GM12872 (cell line): ENCODE measurements around the gene BMP10.

ENCODE experiments used
- TF ChIP-seq, protein P1 (sequence below): IDR thresholded peaks from 3 replicates; pipeline ENCODE4 v1.5.1; 2011; ENCODE audit warnings: low read depth, mild to moderate bottlenecking, low read length, moderate library complexity; ENCODE audit not compliant: insufficient read depth

BMP10 gene

DNA sequence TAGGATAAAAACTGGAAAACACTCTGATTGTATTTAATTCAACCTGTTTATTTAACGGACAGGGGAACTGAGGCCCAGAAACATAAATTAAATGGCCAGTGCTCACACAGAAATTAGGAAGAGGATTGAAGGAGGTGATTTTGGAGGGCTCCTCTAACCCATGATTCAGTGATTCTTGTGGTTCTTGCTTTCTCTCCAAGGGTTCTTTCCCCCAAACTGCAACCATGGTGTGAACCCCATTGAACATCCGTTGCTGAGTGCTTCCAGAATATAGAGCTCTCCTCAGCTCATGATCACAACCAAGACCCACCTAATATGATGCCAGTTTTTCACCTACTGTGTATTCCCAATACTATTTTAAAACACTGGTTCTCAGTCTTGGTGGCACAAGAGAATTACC, 41.4 kb downstream of the BMP10 start:
- TF ChIP-seq, protein P1, sequence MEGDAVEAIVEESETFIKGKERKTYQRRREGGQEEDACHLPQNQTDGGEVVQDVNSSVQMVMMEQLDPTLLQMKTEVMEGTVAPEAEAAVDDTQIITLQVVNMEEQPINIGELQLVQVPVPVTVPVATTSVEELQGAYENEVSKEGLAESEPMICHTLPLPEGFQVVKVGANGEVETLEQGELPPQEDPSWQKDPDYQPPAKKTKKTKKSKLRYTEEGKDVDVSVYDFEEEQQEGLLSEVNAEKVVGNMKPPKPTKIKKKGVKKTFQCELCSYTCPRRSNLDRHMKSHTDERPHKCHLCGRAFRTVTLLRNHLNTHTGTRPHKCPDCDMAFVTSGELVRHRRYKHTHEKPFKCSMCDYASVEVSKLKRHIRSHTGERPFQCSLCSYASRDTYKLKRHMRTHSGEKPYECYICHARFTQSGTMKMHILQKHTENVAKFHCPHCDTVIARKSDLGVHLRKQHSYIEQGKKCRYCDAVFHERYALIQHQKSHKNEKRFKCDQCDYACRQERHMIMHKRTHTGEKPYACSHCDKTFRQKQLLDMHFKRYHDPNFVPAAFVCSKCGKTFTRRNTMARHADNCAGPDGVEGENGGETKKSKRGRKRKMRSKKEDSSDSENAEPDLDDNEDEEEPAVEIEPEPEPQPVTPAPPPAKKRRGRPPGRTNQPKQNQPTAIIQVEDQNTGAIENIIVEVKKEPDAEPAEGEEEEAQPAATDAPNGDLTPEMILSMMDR = no peak

DNA sequence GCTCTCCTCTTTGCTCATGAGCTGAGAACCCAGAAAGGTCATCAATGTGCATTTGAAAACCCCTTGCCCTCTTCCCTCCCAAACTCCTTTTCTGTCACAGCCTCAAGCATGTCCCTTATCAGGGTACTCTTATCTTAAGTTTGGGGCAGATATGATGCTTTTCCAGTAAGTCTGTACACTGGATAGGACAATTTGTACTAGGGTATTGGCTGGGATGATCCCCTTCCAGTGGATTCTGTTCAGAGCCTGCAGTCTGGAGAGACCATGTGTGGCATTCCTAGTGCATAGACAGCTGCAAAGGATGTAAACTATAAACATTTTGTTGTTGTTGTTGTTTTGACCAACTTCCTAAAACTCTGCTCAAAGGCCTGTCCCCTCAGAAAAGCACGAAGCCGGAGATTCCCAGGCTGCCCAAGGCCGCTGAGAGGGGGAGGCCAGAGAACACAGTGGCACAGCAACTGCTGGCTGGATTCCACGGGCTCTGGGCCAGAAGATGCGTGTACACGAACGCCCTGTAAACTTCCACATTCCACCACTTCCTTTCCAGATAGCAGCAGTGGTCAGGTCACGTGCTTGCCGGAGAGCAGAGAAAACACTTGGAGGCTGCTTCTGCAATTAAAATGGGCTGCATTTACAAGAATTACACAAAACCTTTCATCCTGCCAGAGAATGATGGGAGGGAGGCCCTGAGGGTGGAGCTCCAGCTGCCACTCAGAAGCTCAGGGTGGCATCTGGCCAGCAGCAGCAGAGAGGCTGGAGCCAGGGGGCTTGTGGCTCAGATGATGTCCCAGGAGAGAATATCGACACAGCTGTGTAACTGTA, 42.1 kb downstream of the BMP10 start:
- TF ChIP-seq, protein P1 = no peak

DNA sequence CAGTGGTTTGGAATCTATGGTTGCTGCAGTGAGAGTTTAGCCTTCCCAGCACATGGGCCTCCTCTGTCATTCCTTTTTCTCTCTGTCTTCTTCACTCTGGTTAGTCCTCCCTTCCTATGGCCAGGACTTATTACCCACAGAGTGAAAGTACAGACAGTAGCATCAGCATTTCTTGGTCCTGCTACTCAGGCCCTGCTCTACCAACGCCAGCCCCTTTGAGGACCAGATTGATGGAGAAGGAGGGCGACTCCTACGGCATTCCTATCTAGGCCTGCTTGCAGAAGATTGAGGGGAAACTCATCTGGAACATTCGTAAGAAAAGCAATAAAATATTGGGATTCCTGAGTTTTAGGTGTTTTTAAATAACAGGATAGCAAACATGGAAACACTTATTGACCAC, 43.5 kb downstream of the BMP10 start:
- TF ChIP-seq, protein P1 = no peak

DNA sequence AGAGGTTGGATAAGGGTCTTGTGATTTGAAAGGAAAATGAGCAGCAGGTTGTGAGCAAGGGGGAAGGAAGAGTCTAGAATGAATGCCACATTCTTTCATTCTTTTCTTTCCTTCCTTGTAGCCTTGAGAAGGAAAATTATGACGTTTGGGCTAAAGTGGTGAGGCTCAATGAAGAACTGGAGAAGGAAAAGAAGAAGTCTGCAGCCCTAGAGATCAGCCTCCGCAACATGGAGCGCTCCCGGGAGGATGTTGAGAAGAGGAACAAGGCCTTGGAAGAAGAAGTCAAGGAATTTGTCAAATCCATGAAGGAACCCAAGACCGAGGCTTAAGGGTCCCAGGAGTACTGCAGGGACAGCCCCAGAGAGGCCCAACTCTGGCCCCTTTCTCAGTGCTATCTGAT, 45.3 kb downstream of the BMP10 start:
- TF ChIP-seq, protein P1 = no peak

DNA sequence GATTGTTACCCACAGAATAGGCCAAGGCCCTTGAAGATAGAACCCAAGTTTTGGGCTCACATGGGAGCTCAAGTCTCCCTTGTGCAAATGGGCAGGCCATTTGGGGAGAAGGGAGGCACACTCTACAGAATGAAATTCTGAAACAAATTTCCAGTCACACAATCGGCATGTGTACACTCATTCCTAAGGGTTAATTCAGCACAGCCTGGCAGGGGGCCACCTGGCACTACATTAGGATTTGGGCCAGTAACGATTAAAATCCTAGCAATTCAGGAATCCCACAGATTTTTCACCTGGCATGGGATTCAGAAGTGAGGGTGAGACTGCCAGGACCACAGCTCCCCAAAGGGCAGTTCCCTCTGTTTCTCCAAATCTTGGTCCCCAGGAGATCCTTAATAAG, 46.4 kb downstream of the BMP10 start:
- TF ChIP-seq, protein P1 = no peak

DNA sequence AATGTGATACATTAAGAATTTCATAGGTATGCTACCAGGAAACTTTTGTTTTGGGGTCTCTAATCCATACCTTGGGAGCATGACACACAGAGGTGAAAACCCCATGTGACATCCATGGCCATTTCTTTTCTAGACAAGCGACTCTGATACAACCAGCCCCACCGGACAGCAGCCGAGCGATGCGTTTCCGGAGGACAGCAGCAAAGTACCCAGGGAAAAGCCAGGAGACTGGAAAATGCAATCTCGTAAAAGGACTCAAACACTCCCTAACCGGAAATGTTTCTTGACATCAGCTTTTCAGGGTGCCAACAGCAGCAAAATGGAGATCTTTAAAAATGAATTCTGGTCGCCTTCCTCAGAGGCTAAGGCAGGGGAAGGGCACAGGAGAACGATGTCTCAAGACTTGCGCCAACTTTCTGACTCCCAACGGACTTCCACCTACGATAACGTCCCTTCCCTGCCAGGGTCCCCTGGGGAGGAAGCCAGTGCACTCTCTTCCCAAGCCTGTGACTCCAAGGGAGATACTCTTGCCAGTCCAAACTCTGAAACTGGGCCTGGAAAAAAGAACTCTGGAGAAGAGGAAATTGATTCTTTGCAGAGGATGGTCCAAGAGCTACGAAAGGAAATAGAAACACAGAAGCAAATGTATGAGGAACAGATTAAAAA, 48.9 kb downstream of the BMP10 start:
- TF ChIP-seq, protein P1 = no peak

DNA sequence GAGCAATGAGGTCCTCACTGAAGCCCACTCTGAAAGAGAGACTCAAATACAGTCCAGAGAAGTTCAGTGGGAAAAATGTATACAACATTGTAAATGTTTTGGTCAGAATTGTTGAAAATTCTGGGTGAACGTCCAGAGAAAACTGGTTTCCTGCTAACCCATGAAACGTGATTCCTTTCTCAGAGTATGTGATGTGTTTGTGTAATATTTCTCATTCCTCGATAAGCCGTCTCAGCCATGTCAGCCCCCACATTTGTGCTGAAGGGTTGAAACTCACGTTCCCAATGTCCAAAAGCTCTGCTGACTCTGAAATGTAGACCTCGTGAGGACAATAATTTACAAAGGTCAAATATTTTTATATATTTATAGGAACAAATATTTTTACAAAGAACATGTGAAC, 51.6 kb downstream of the BMP10 start:
- TF ChIP-seq, protein P1 = no peak
